HG02981 (cell line): ENCODE data around the gene DHX40.
"Not testable (repeated sequence)": the region's sequence is repeated elsewhere in the genome, so short reads cannot be mapped to it uniquely, and the experiment has no call there.

Source experiments
- ATAC-seq: cut with Tn5 transposase; IDR thresholded peaks from one replicate; pipeline ENCODE4 v1.9.1; 2021; ENCODE audit warnings: mild to moderate bottlenecking, moderate library complexity; ENCODE audit not compliant: unreplicated experiment

Gene DHX40

GRCh38 chr17:59558953-59559352, 6.5 kb upstream of the DHX40 start:
- ATAC-seq: no peak

GRCh38 chr17:59561042-59561441, 4.4 kb upstream of the DHX40 start:
- ATAC-seq: no peak

GRCh38 chr17:59565959-59566324, 532 bp downstream of the DHX40 start:
- peak; percentile 42 for ATAC-seq

- not testable (repeated sequence) for ATAC-seq
Measured at GRCh38 chr17:59569151-59569550, 3.7 kb downstream of the DHX40 start.

GRCh38 chr17:59572301-59572924, 7.0 kb downstream of the DHX40 start:
- no peak for ATAC-seq

- ATAC-seq: not testable (repeated sequence)
Measured at GRCh38 chr17:59584168-59584567, 18.8 kb downstream of the DHX40 start.

GRCh38 chr17:59600169-59600568, 34.8 kb downstream of the DHX40 start:
- ATAC-seq: no peak

GRCh38 chr17:59601130-59601529, 35.7 kb downstream of the DHX40 start:
- no peak for ATAC-seq

- no peak for ATAC-seq
Measured at GRCh38 chr17:59607061-59607460, 41.7 kb downstream of the DHX40 start.

GRCh38 chr17:59607817-59608403, 42.5 kb downstream of the DHX40 start:
- no peak for ATAC-seq

GRCh38 chr17:59611503-59611902, 46.1 kb downstream of the DHX40 start:
- no peak for ATAC-seq

GRCh38 chr17:59616253-59616920, 51.0 kb downstream of the DHX40 start:
- no peak for ATAC-seq

- ATAC-seq: no peak
Measured at GRCh38 chr17:59617156-59617732, 51.8 kb downstream of the DHX40 start.

GRCh38 chr17:59619035-59619297, 53.6 kb downstream of the DHX40 start:
- no peak for ATAC-seq

GRCh38 chr17:59619298-59620063, 54.1 kb downstream of the DHX40 start, which contains the start of gene CLTC:
CLTC (plus strand) TSS chr17:59619895; CDS start chr17:59620132, 237 bp downstream.
- ATAC-seq: peak; percentile 70

GRCh38 chr17:59620064-59620359, 54.6 kb downstream of the DHX40 start:
- ATAC-seq: no peak

- no peak for ATAC-seq
Measured at GRCh38 chr17:59620518-59621259, 55.3 kb downstream of the DHX40 start.

GRCh38 chr17:59621771-59622170, 56.4 kb downstream of the DHX40 start:
- no peak for ATAC-seq

- ATAC-seq: no peak
Measured at GRCh38 chr17:59623151-59623550, 57.7 kb downstream of the DHX40 start.

GRCh38 chr17:59626756-59627155, 61.3 kb downstream of the DHX40 start:
- no peak for ATAC-seq

GRCh38 chr17:59627274-59627673, 61.9 kb downstream of the DHX40 start:
- ATAC-seq: no peak
